ENCODE data around the gene THAP12. TPM values are rescaled to one million over a fixed set of nuclear protein-coding genes. Genes with fewer than 3 reads are reported as not detected.

Gene THAP12
- polyA plus RNA-seq, 3 donors, result 71.8 to 76.6 (median 72.7) TPM

DNA sequence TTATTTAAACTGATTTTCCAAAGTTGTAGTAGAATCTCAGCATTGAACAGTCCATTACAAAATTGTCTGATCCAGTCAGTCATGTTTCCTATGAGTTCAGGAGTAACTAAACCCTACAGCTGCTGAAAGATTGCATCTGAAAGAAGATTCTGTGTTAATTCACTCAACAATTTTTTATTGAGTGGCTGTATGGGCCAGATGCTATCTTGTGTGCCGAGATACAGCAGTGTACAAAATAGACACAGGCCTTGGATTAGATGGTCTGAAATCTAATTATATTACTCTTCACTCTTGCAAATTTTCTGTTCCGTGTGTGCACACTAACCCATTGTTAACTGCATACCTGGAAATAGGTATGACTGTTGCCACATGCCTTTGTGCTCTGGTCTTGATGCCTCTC lies 7.5 kb upstream of the THAP12 start:
- no peak for DNase-seq

GRCh38 chr11:76385903-76386302 lies 5.0 kb upstream of the THAP12 start:
- DNase-seq, result peak; percentile 35

DNA sequence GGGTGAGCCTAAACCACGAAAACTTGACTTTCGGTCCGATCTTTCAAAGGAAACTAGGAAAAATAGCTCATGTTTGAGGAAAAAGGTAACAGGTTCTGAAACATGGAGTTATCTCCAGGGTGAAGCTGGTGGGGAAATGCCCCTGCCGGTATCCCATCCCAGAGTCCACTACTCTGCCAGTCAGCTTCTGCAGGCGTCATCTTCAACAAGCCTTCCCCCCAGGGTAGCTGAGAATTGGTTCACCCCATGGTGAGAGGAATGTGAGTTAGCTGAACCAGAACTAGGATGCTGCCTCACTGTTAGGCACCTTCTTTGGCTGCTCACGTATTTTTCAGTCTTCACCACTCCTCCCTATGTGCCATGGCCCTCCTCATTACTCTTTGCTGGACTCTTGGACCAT lies 1.3 kb upstream of the THAP12 start:
- no peak for DNase-seq

GRCh38 chr11:76380159-76380976 lies 564 bp downstream of the THAP12 start:
- no peak for DNase-seq

DNA sequence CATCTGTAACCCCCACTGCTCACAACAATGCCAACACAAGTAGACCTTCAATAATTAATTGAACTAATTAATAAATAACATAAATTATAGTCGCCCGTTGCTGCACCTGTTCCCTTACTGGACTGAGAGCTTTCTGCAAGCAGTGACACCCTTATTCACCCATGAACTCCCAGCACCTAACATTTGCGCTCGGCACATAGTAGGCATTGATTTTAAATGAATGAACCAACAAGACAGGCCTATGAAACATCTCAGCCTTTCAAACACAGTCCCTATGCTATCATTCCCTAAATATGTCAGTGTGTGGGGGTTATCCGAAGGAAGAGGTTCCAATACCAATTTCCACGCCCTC lies 1.1 kb downstream of the THAP12 start:
- DNase-seq, result no peak

- DNase-seq, result no peak
Measured at GRCh38 chr11:76376746-76377558, 4.0 kb downstream of the THAP12 start.

- no peak for DNase-seq
Measured at GRCh38 chr11:76371170-76371569, 9.8 kb downstream of the THAP12 start.

DNA sequence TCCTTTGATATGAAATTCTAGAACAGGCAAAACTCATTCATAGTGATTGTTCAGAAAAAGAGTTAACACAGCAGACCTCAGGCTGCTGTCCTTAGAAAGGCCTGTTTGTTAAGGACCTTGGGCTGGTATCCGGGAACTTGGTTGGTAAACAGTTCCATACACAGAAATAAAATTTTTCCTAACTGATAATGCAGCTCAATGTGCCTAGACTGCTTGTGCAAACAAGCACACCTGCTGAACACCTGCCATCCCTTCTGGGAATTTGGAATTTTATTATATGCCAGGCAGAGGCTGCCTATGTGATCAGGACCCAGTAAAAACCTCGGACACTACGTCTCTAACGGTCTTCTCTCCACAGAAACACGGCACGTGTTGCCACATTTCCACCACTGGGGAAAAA lies 11.5 kb downstream of the THAP12 start:
- DNase-seq, result no peak

GRCh38 chr11:76368490-76368889 lies 12.4 kb downstream of the THAP12 start:
- DNase-seq, result no peak

DNA sequence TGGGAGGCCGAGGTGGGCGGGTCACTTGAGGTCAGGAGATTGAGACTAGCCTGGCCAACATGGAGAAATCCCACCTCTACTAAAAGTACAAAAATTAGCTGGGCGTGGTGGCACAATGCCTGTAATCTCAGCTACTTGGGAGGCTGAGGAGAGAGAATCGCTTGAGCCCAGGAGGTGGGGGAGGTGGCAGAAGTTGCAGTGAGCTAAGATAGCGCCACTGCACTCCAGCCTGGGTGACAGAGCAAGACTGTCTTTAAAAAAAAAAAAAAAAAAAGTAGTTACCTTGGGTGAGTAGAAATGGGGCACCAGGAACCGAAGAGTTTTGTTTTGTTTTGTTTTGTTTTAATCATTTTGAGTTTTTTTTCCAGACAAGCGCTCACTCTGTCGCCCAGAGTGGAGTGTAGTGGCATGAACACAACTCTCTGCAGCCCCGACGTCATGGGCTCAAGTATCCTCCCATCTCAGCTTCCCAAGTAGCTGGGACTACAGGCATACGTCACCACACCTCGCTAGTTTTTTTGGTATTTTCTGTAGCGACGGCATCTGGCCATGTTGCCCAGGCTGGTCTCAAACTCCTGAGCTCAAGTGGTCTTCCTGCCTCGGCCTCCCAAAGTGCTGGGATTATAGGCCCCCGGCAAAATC lies 15.8 kb downstream of the THAP12 start:
- DNase-seq, result no peak

DNA sequence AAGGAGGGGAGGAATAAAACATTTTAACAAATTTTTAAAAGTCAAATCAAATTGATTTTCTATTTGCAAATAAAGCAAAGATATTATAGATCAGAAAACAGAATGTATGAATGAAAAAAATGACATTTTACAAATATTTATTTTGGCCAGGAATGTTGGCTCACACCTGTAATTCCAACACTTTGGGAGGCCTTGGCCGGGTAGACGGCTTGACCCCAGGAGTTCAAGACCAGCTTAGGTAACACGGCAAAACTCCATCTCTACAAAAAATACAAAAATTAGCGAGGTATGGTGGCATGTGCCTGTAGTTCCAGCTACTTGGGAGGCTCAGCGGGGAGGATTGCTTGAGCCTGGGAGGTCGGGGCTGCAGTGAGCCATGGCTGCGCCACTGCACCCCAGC lies 18.2 kb downstream of the THAP12 start:
- DNase-seq, result no peak

GRCh38 chr11:76361776-76362175 lies 19.2 kb downstream of the THAP12 start:
- DNase-seq, result no peak

DNA sequence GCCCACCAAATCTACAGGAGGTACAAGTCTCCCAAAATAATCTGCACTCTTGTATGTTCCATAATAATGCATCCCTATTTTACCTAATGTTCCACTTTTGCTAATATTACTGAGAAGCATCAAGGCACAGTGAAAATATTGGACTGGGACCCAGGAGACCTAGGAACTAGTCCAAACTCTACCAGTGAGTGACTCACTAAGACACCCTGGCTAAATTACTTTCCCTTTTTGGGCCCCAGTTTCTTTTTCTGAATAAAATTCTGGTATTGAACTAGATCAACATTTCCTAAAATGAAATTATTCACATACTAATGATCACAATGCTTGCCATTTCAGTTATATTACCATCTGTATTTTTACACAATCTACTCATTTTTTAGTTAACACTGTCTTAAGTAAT lies 19.6 kb downstream of the THAP12 start:
- no peak for DNase-seq

DNA sequence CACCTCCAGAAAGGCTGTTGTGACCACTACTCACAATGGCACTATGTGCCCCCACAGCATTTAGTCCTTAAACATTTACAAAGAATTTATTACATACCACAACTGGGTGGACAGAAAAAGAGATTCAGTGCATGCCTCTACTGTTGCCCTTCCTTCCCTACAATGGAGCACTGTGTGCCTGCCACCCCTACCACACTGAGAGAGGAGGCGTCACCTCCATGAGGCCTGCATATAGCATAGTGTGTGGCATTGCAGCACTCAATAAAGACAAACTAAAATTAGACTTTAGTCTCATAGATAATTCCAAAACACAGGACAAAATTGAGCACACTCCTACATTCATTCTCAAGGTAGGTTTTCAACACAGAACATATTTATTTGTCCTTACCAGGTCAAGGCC lies 25.8 kb downstream of the THAP12 start:
- no peak for DNase-seq

GRCh38 chr11:76348348-76348747 lies 32.6 kb downstream of the THAP12 start:
- DNase-seq, result no peak

DNA sequence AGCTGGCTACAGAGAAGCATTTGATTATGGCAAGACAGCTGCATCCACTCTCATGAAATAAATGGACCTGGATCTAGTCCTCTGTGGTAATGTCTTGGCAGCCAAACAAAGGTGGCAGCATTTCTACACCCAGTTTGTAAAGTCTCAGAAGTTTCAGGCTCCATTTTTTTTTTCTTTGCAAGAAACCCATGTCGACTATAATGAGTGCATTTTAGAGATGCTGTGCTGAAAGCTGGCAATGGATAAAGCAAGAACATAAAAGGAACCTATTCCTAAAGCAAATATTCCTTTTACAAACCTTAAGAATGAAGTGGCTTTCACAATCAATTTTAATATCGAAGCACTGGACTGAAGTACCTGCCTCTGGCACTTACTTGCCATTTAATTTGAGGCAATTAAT lies 33.5 kb downstream of the THAP12 start:
- peak; percentile 27 for DNase-seq

DNA sequence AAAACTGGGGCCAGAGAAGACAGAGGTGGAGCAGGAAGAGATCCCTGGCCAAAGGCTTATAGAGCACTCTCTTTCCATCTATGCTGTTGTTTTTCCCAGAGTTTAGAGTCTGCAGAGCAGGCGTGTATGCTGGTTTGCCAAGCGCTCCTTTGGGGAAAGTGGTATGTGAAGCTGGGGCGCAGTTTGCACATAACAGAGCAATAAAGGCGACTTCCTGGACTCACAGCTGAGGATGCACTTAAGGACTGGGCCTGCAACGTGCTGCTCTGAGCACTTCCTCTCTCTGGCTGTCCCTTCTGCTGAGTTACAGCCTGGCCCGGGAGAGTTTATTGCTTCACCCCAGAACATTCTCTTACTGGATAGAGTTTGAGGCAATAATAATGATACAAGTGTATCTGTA lies 41.7 kb downstream of the THAP12 start:
- DNase-seq, result peak; percentile 48

DNA sequence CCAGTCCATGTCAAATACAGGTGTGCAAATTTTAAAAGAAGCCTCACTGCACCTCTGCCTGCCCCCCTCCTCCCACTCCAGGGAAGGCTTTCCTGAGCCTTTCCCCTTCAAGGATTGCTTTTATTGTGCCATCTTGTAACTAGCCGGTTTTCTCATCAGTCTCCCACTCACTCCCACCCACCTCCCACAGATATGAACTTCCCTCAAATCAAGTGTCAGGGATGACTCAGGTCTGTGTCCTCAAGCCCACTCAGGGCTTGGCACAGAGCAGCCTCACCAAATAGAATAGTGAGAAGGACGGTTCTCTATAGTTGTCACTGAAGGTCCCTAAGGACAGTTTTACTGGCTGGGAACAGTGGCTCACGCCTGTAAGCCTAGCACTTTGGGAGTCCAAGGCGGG lies 43.0 kb downstream of the THAP12 start:
- DNase-seq, result no peak

DNA sequence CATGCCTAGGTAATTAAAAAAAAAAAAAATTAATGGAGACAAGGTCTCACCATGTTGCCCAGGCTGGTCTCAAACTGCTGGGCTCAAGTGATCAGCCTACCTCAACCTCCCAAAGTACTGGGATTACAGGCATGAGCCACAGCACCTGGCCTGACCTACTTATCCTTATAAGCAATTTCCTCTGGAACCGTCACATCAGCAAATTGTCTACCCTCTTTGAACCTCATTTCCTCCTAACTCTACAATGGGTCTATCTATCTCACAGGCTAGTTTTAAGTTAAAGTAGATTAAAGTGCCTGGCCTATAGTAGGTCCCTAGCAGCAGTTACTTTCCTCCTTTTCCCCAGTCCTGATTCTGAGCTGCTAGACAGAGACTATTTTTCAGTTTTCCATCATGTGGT lies 43.5 kb downstream of the THAP12 start:
- no peak for DNase-seq

DNA sequence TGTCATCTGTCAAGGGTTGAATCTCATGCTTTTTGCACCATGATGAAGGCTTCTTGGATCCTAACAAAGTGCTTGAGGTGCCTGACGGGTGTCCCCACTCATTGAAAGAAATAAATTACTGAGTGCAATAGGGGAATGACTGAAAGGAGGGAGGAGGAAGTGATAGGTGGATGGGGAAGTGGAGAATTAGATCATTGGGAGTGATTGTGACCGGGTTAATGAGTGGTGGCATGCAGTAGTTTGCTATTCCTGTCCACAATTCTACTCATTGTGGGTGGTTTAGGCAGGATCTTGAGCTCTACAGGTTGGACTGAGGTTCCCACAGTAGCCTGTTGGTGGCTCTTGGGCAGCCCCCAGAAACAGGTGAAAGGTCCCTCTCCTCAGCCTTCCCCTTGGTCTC lies 44.3 kb downstream of the THAP12 start:
- DNase-seq, result no peak

GRCh38 chr11:76335842-76336241 lies 45.1 kb downstream of the THAP12 start:
- no peak for DNase-seq

- no peak for DNase-seq
Measured at GRCh38 chr11:76334826-76335389, 46.0 kb downstream of the THAP12 start.

DNA sequence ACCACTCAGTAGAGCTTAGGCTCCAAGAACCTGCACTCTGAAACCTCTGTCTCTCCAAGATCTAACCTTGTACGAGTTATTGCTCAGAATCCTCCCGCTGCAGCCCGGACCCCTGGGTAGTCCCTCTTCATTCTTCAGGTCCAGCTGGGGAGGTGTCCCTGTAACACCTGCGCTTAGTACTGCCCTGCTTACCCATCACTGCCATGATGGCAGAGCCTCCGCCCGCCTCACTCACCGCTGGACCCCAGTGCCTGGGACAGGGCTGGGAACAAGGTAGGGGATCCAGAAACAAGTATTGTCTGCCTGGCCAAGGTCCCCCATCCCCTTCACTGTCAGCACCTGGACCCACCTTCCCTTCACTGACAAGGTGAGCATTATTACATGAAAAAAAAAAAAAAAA lies 50.3 kb downstream of the THAP12 start:
- no peak for DNase-seq
